ENCODE data around the gene MIS12. TPM values are rescaled to one million over a fixed set of nuclear protein-coding genes. Genes with fewer than 3 reads are reported as not detected.

MIS12 gene
- total and polyA plus RNA-seq, 2 of the 8 experiments (the other 6 are each of a cell fraction or from before 2014, with no cell fraction given): 9.5 to 25.6 TPM

- H3K4me1 ChIP-seq (replicated peaks in 1 of 4; ENCODE audit: control insufficient read depth in 3 of 4, insufficient read depth in 4 of 4, low read length in 3 of 4): peaks cover 0 to 9% (median 6%) of the 10 kb centered on the region in 4 experiments; a peak in 3 of 7 replicates
- no peak overlapping the region for H3K23ac ChIP-seq (ENCODE audit: insufficient read length)
- peak overlapping the region; percentile 89 to 91 for H3K4me2 ChIP-seq (ENCODE audit: insufficient read depth in 1 of 2, low read depth in 2 of 2, low read length in 2 of 2)
- ChIA-PET POLR2A (ENCODE audit: partially characterized antibody) (interaction anchor here (0.8 to 4.9 kb wide), 12 partner anchors 9 to 972 kb away, joined by 3 to 91 read pairs (median 5); partner anchors contain the start of genes C1QBP, DERL2, MIS12 and NUP88), CTCF (ENCODE audit: partially characterized antibody) (interaction anchor here (0.6 to 1.2 kb wide), 3 partner anchors 17 to 963 kb away, joined by 3 to 4 read pairs (median 4); partner anchors contain the start of gene C1QBP)
- no peak overlapping the region; the same call in 1 of the 2 replicates for H3K18ac ChIP-seq (ENCODE audit: extremely low read depth, low read length)
- H2AFZ ChIP-seq (ENCODE audit: low read length): no peak overlapping the region; the same call in 1 of the 2 replicates
- H3K9ac ChIP-seq (replicated peaks in 1 of 4; ENCODE audit: extremely low read depth in 1 of 4, low read depth in 3 of 4, low read length in 3 of 4): peak overlapping the region; percentile 86 to 95 (median 90)
- H4K20me1 ChIP-seq (replicated peaks in 1 of 2; ENCODE audit: control insufficient read depth in 1 of 2, insufficient read depth in 2 of 2, low read length in 2 of 2): peaks cover 12 to 18% of the 10 kb centered on the region in 2 experiments
- H3K23me2 ChIP-seq (ENCODE audit: low read depth, low read length): peaks cover 2% of the 10 kb centered on the region; the same call in 1 of the 2 replicates
- peaks cover 0 to 7% (median 4%) of the 10 kb centered on the region in 4 experiments; a peak in 4 of 8 replicates for H3K36me3 ChIP-seq (ENCODE audit: control insufficient read depth in 2 of 4, insufficient read depth in 4 of 4, low read length in 3 of 4)
- no peak overlapping the region for H4K91ac ChIP-seq (replicated peaks; ENCODE audit: insufficient read length, low read length)
- peak overlapping the region; percentile 13 for H3K56ac ChIP-seq (replicated peaks; ENCODE audit: insufficient read length, low read depth, low read length)
- H2BK5ac ChIP-seq (ENCODE audit: low read depth, low read length): peak overlapping the region; percentile 69; the same call in 1 of the 2 replicates
- H3K4ac ChIP-seq (replicated peaks; ENCODE audit: insufficient read length, low read depth, low read length): no peak overlapping the region
- WGBS, 2 experiments (ENCODE audit: extremely low coverage in 1 of 2, insufficient coverage in 1 of 2, insufficient read length in 1 of 2, insufficient replicate concordance in 2 of 2, low coverage in 1 of 2, low lambda C conversion rate in 2 of 2, missing lambda C conversion rate in 1 of 2): 1% methylated on average over 17 of the region's 17 CpGs; no CpG with 5 or more reads in 1 of the 2 experiments
- DNase-seq (ENCODE audit: low read depth in 1 of 2, low spot score in 2 of 2) (no peak), FAIRE-seq (no peak)
- H3K27me3 ChIP-seq (replicated peaks in 1 of 4; ENCODE audit: control insufficient read depth in 3 of 4, extremely low read depth in 1 of 4, insufficient read depth in 3 of 4, low read length in 3 of 4): no peaks in the 10 kb centered on the region
- H2BK120ac ChIP-seq (replicated peaks; ENCODE audit: low read depth, low read length): no peak overlapping the region
- H4K8ac ChIP-seq (ENCODE audit: extremely low read depth, insufficient read depth, low read length): no peak overlapping the region
- peaks cover 46 to 56% of the 10 kb centered on the region in 2 experiments for H3K79me2 ChIP-seq (ENCODE audit: control insufficient read depth in 1 of 2, insufficient read depth in 2 of 2, low read length in 2 of 2)
- H2BK15ac ChIP-seq (ENCODE audit: low read length): 0 out of 2 replicates have a peak overlapping the region, but pooled peaks have one; percentile 25
- H2BK20ac ChIP-seq (ENCODE audit: low read length): no peak overlapping the region
- H3K9me3 ChIP-seq (ENCODE audit: insufficient read depth in 2 of 2, low read depth in 1 of 2, low read length in 1 of 2): no peaks in the 10 kb centered on the region
- peak overlapping the region; percentile 70 for H3K27ac ChIP-seq (ENCODE audit: low read depth, low read length)
- peak overlapping the region; percentile 30; the same call in 1 of the 2 replicates for H2BK12ac ChIP-seq (ENCODE audit: low read depth, low read length)
- no peak overlapping the region for H4K5ac ChIP-seq (ENCODE audit: insufficient read length, low read depth, low read length)
- peak overlapping the region; percentile 98 to 100 (median 98) for H3K4me3 ChIP-seq (ENCODE audit: extremely low read depth in 1 of 4, insufficient read depth in 2 of 4, low read depth in 3 of 4, low read length in 4 of 4)
- H2AK5ac ChIP-seq (ENCODE audit: low read depth, low read length): peak overlapping the region; percentile 91; the same call in 1 of the 2 replicates
- no peak overlapping the region for H3K14ac ChIP-seq (ENCODE audit: insufficient read length)
- peaks cover 3% of the 10 kb centered on the region; the same call in 1 of the 2 replicates for H3K79me1 ChIP-seq (ENCODE audit: low read depth, low read length)
- no peak for TF ChIP-seq ASH2L (IDR thresholded peaks at IDR 0.05; ENCODE audit: low read length)
- TF ChIP-seq CBX8 (IDR thresholded peaks at IDR 0.05; ENCODE audit: borderline replicate concordance, low read depth, low read length): no peak
- no peak for TF ChIP-seq HDAC2 (IDR thresholded peaks at IDR 0.05; ENCODE audit: borderline replicate concordance in 1 of 2, low read depth in 2 of 2, low read length in 2 of 2)
- TF ChIP-seq POLR2AphosphoS5 (IDR thresholded peaks at IDR 0.05; ENCODE audit: low read depth, low read length): no peak
- TF ChIP-seq CHD2 (IDR thresholded peaks at IDR 0.05; ENCODE audit: low read length): no peak
- no peak for TF ChIP-seq BRCA1 (IDR thresholded peaks at IDR 0.05; ENCODE audit: low read depth, low read length)
- no peak for TF ChIP-seq SP1 (IDR thresholded peaks at IDR 0.05; ENCODE audit: low read depth, low read length)
- TF ChIP-seq KDM1A (IDR thresholded peaks at IDR 0.05; ENCODE audit: borderline replicate concordance, low read length): no peak
- no peak for TF ChIP-seq POLR2A (IDR thresholded peaks at IDR 0.05; ENCODE audit: control extremely low read depth in 1 of 2, low read depth in 2 of 2, low read length in 2 of 2)
- TF ChIP-seq TAF1 (IDR thresholded peaks at IDR 0.05; ENCODE audit: low read depth, low read length): no peak
- TF ChIP-seq TAF7 (optimal IDR thresholded peaks at IDR 0.05; ENCODE audit: borderline replicate concordance, low read depth, low read length): no peak
- TF ChIP-seq BACH1 (IDR thresholded peaks at IDR 0.05; ENCODE audit: low read length): no peak
- no peak for TF ChIP-seq CREB1 (IDR thresholded peaks at IDR 0.05)
- no peak for TF ChIP-seq RAD21 (IDR thresholded peaks at IDR 0.05 in 1 of 2, conservative IDR thresholded peaks at IDR 0.05 in 1 of 2; ENCODE audit: low read depth in 2 of 2, low read length in 2 of 2)
Observed at GRCh38 chr17:5468075-5468473, 18.3 kb upstream of the MIS12 start.
